Body of pancreas (tissue), 4 donors: Measurements from ENCODE around the gene DUOX2. TPM values are rescaled to one million over a fixed set of nuclear protein-coding genes. Genes with fewer than 3 reads are reported as not detected.

ENCODE experiments used
- ATAC-seq: fragments of 150-250 bp; one replicate; pipeline ENCODE4 v1.9.1; 2016
- DNase-seq, 4 donors: peaks; one replicate each; pipeline ENCODE4 v3.0.0-alpha.2; 2019
- H3K27ac ChIP-seq, 4 donors: fragments of 200-600 bp; sonication (generic); 1 replicate in 3 of 4; 2 replicates in 1 of 4; pipeline versions ENCODE4 v1.5.1 to v1.6.1; 2016 to 2019; ENCODE audit warnings: mild to moderate bottlenecking in 1 of 4, mixed read lengths in 1 of 4, moderate library complexity in 1 of 4
- H3K27me3 ChIP-seq, 2 donors: fragments of 200-600 bp; sonication (generic); one replicate each; pipeline ENCODE4 v1.6.0; 2016; ENCODE audit warnings: mild to moderate bottlenecking in 1 of 2
- H3K36me3 ChIP-seq, 2 donors: fragments of 200-600 bp; sonication (generic); replicated peaks in 1 of 2; 2 replicates each; pipeline ENCODE4 v1.5.1; 2016; ENCODE audit warnings: low read depth in 2 of 2; ENCODE audit not compliant: insufficient read depth in 1 of 2
- H3K4me1 ChIP-seq: fragments of 200-600 bp; sonication (generic); one replicate; pipeline ENCODE4 v1.6.0; 2016
- H3K4me3 ChIP-seq, 2 donors: fragments of 200-600 bp; sonication (generic); 1 replicate in 1 of 2; 2 replicates in 1 of 2; pipeline ENCODE4 v1.5.1; 2016 to 2019
- H3K9me3 ChIP-seq, 3 donors: fragments of 200-600 bp; sonication (generic); 1 replicate in 2 of 3; 2 replicates in 1 of 3; pipeline ENCODE4 v1.5.1; 2016
- CTCF ChIP-seq, 7 experiments: fragments of 450-650 bp in 4 of 7; fragments of 200-600 bp in 3 of 7; sonication (generic) in 3 of 7; IDR thresholded peaks; one replicate each; pipeline ENCODE4 v1.5.1; 2016 to 2019; ENCODE audit warnings: antibody characterized with exemption in 7 of 7
- POLR2A ChIP-seq, 3 donors: fragments of 450-650 bp; IDR thresholded peaks; one replicate each; pipeline ENCODE4 v1.6.1; 2016; ENCODE audit warnings: antibody characterized with exemption in 3 of 3, mild to moderate bottlenecking in 2 of 3
- WGBS, 2 donors: methylation state at CpG; one replicate each; pipeline ENCODE4 v1.1.5; 2017; 5-methylcytosine and 5-hydroxymethylcytosine counted together
- intact Hi-C: fragments of 100-400 bp; cut with DNase I; formaldehyde crosslinking; loops from one replicate; pipeline ENCODE4 v1.15.1; 2023
- total RNA-seq, 2 donors: library from RNA; depleted of rRNA; stranded (reverse); fragments of >200 nt; gene quantifications; one replicate each; pipeline ENCODE4 v1.1.0, GENCODE V29; 2016

DUOX2 gene
- total RNA-seq, 2 donors from 2014 or later, result under 0.01 to 0.26 TPM

DNA sequence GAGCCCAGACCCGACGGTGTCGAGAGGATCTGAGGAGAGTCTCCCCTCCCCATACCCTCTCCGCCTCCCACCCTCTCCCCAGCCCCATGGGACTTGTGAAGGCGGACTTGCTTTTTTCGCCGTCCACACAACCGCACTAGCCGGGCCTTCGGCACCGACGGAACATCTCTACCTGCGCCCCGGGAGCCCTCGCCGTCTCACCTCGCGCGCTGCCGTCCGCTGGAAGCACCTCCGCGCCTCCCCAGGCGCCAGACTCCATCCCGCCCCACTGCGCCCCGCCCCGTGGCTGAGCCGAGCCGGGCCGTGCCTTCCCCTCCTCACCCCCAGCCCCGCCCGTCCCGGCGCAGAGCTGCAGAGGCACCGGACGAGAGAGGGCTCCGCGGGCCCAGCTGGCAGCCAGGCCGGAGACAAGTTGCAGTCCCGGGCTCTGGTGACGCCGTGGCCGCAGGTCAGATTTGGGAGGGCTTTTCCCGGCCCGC, 15.7 kb upstream of the DUOX2 start, which contains the start of the genes DUOX1 and DUOXA1:
Gene DUOX1 (plus strand): TSS at position 344 of the 479 bp plus-strand sequence. CDS start 1,973 bp downstream, outside the sequence.
Gene DUOXA1 (minus strand): TSS at position 229 of the 479 bp plus-strand sequence. CDS start 6,865 bp downstream, outside the sequence.
- intact Hi-C loops, result no loop called here
- Histone ChIP-seq H3K4me1 (peaks cover 5% of the 10 kb centered on the region), H3K27ac (no peak within 1 kb of the TSS), H3K27me3 (no peaks in the 10 kb centered on the region), H3K36me3 (no peaks in the 10 kb centered on the region), H3K4me3 (no peak within 1 kb of the TSS), H3K9me3 (no peaks in the 10 kb centered on the region)
- TF ChIP-seq POLR2A (IDR thresholded peaks at IDR 0.05), result no peak
- TF ChIP-seq CTCF (IDR thresholded peaks at IDR 0.05), result no peak
- ATAC-seq (no peak), DNase-seq (no peak)
- WGBS, 2 donors, result 12 to 36% methylated on average over 7 to 45 of the region's 46 CpGs

DNA sequence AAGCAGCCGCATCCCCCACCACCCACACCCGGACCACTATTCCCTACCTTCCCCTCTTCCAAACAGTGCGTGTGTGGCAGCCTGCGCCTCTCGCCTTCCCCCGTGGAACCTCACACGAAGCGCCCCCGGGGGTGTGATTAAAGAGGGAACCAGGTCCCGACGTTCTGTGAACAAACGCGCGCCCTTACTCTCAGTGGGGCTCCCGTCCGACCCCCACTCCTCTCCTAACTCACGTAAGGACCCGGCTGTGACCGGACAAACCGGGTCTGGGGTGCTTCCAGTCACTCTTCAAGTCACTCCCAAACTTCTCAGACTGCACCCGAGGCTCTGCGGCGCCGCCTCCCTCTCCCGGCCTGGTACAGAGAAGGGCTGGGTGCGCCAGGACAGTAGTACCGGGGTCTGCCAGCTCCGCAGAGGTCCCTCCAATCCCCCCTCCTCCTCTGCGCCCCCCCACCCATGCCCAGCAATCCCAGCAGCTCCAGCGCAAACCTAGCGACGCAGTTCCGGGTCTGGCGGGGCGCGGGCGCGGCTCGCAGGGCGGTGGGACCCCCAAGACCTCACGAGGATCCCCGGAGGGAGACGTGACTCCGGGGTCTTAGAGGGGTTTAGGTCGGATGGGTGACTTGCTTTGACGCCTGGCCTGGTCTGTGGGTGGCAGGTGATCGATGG, 15.1 kb upstream of the DUOX2 start:
- no peaks in the 10 kb centered on the region for H3K36me3 ChIP-seq
- H3K4me1 ChIP-seq, result peaks cover 3% of the 10 kb centered on the region
- H3K27ac ChIP-seq, result no peak overlapping the region
- 14 to 27% methylated on average over 25 to 47 of the region's 47 CpGs for WGBS, 2 donors
- no peak overlapping the region for H3K4me3 ChIP-seq
- no peaks in the 10 kb centered on the region for H3K27me3 ChIP-seq
- intact Hi-C loops, result no loop called here
- ATAC-seq (no peak), DNase-seq (no peak)
- H3K9me3 ChIP-seq, result no peaks in the 10 kb centered on the region
- no peak for TF ChIP-seq CTCF (IDR thresholded peaks at IDR 0.05)
- no peak for TF ChIP-seq POLR2A (IDR thresholded peaks at IDR 0.05)

GRCh38 chr15:45126535-45127158, 12.7 kb upstream of the DUOX2 start:
- no peak overlapping the region for H3K27ac ChIP-seq
- TF ChIP-seq POLR2A (IDR thresholded peaks at IDR 0.05) (no peak), CTCF (IDR thresholded peaks at IDR 0.05) (peak; percentile 12 to 64 (median 49))
- 44 to 47% methylated on average over 2 of the region's 2 CpGs for WGBS, 2 donors
- intact Hi-C loops, result no loop called here
- no peaks in the 10 kb centered on the region for H3K9me3 ChIP-seq
- H3K4me3 ChIP-seq, result no peak overlapping the region
- H3K27me3 ChIP-seq, result no peaks in the 10 kb centered on the region
- no peaks in the 10 kb centered on the region for H3K36me3 ChIP-seq
- H3K4me1 ChIP-seq, result peaks cover 3% of the 10 kb centered on the region
- ATAC-seq, result peak; percentile 39
- peak in 3 of 4 donors; percentile 31 to 54 (median 39) for DNase-seq

- ATAC-seq, result no peak
- Histone ChIP-seq H3K4me1 (no peaks in the 10 kb centered on the region), H3K4me3 (no peak overlapping the region), H3K27ac (no peak overlapping the region), H3K9me3 (no peaks in the 10 kb centered on the region), H3K27me3 (no peaks in the 10 kb centered on the region), H3K36me3 (no peaks in the 10 kb centered on the region)
- no peak for DNase-seq
- no peak for TF ChIP-seq POLR2A (IDR thresholded peaks at IDR 0.05)
- TF ChIP-seq CTCF (IDR thresholded peaks at IDR 0.05), result no peak
- intact Hi-C loops, result no loop called here
Measured at GRCh38 chr15:45123397-45123796, 9.4 kb upstream of the DUOX2 start.
